Neural cell (in vitro differentiated cells): Measurements from ENCODE around the gene TMEM231. TPM values are rescaled to one million over a fixed set of nuclear protein-coding genes. Genes with fewer than 3 reads are reported as not detected.
"Not testable (repeated sequence)": the region's sequence is repeated elsewhere in the genome, so short reads cannot be mapped to it uniquely, and the experiment has no call there.

Source experiments
- H2AFZ ChIP-seq: fragments of 200-600, 300-800 bp; sonication (generic), shearing (Covaris generic); 2 replicates; pipeline ENCODE4 v1.6.0; 2014; ENCODE audit warnings: low read depth, mild to moderate bottlenecking, antibody characterized with exemption, low read length, moderate library complexity
- H3F3A ChIP-seq: fragments of 200-600 bp; shearing (Covaris generic); 2 replicates; pipeline ENCODE4 v1.6.1; 2016; ENCODE audit warnings: mild to moderate bottlenecking, moderate library complexity, mixed read lengths, antibody characterized with exemption, low read length; ENCODE audit not compliant: insufficient read depth, poor library complexity, severe bottlenecking
- H3K27ac ChIP-seq: fragments of 200-600, 300-800 bp; sonication (generic), shearing (Covaris generic); 2 replicates; pipeline ENCODE4 v1.5.1; 2014; ENCODE audit warnings: mild to moderate bottlenecking, low read length, moderate library complexity
- H3K27me3 ChIP-seq: fragments of 300-800, 200-600 bp; sonication (generic), shearing (Covaris generic); 2 replicates; pipeline ENCODE4 v1.6.0; 2014; ENCODE audit warnings: mild to moderate bottlenecking, low read depth, low read length, moderate library complexity; ENCODE audit not compliant: insufficient read depth
- H3K36me3 ChIP-seq: fragments of 300-800, 200-600 bp; sonication (generic), shearing (Covaris generic); 2 replicates; pipeline ENCODE4 v1.5.1; 2014; ENCODE audit warnings: mild to moderate bottlenecking, antibody characterized with exemption, low read length, moderate library complexity; ENCODE audit not compliant: insufficient read depth
- H3K4me2 ChIP-seq: fragments of 300-800, 200-600 bp; sonication (generic), shearing (Covaris generic); 2 replicates; pipeline ENCODE4 v1.6.0; 2014; ENCODE audit warnings: mild to moderate bottlenecking, low read length
- H3K4me3 ChIP-seq: fragments of 300-800, 200-600 bp; sonication (generic), shearing (Covaris generic); 2 replicates; pipeline ENCODE4 v1.5.1; 2014; ENCODE audit warnings: mild to moderate bottlenecking, low read length, moderate library complexity
- H3K79me2 ChIP-seq: fragments of 200-600 bp; shearing (Covaris generic); replicated peaks from 2 replicates; pipeline ENCODE4 v1.6.0; 2014; ENCODE audit warnings: mild to moderate bottlenecking, low read length, moderate library complexity; ENCODE audit not compliant: insufficient read depth
- H3K9ac ChIP-seq: fragments of 300-800, 200-600 bp; sonication (generic), shearing (Covaris generic); 2 replicates; pipeline ENCODE4 v1.6.1; 2016; ENCODE audit warnings: mild to moderate bottlenecking, low read length, mixed read lengths
- H3K9me2 ChIP-seq: fragments of 200-600 bp; shearing (Covaris generic); 2 replicates; pipeline ENCODE4 v1.6.1; 2016; ENCODE audit warnings: mild to moderate bottlenecking, low read length, mixed read lengths; ENCODE audit not compliant: insufficient read depth
- H3K9me3 ChIP-seq: fragments of 200-600, 300-800 bp; sonication (generic), shearing (Covaris generic); 2 replicates; pipeline ENCODE4 v1.6.1; 2016; ENCODE audit warnings: mild to moderate bottlenecking, mixed run types, low read length, moderate library complexity, mixed read lengths
- H4K20me1 ChIP-seq: fragments of 200-600 bp; shearing (Covaris generic); 2 replicates; pipeline ENCODE4 v1.6.1; 2016; ENCODE audit warnings: mild to moderate bottlenecking, mixed run types; ENCODE audit not compliant: insufficient read depth
- CTCF ChIP-seq: fragments of 450-650 bp; IDR thresholded peaks from 2 replicates; pipeline ENCODE4 v1.5.1; 2014; ENCODE audit warnings: antibody characterized with exemption, mild to moderate bottlenecking, moderate library complexity; ENCODE audit not compliant: poor library complexity, severe bottlenecking
- EP300 ChIP-seq: fragments of 450-650 bp; conservative IDR thresholded peaks from 2 replicates; pipeline ENCODE4 v1.6.1; 2014; ENCODE audit warnings: antibody characterized with exemption, mild to moderate bottlenecking, moderate library complexity; ENCODE audit not compliant: poor library complexity, severe bottlenecking
- EZH2 ChIP-seq: fragments of 200-600, 300-800 bp; shearing (Covaris generic), sonication (generic); IDR thresholded peaks from 2 replicates; pipeline ENCODE4 v1.6.1; 2014; ENCODE audit warnings: antibody characterized with exemption, low read length, borderline replicate concordance, mild to moderate bottlenecking; ENCODE audit not compliant: insufficient read depth, poor library complexity, severe bottlenecking
- MXI1 ChIP-seq: fragments of 450-650 bp; conservative IDR thresholded peaks from 2 replicates; pipeline ENCODE4 v1.6.1; 2014; ENCODE audit warnings: antibody characterized with exemption, mild to moderate bottlenecking; ENCODE audit not compliant: poor library complexity, severe bottlenecking
- POLR2AphosphoS5 ChIP-seq: IDR thresholded peaks from 2 replicates; pipeline ENCODE4 v1.6.1; 2012
- RAD21 ChIP-seq: fragments of 450-650 bp; conservative IDR thresholded peaks from 2 replicates; pipeline ENCODE4 v1.6.1; 2014; ENCODE audit warnings: antibody characterized with exemption, mild to moderate bottlenecking, moderate library complexity
- REST ChIP-seq: IDR thresholded peaks from 2 replicates; pipeline ENCODE4 v1.6.1; 2012; ENCODE audit warnings: borderline replicate concordance
- SMC3 ChIP-seq: fragments of 450-650 bp; conservative IDR thresholded peaks from 2 replicates; pipeline ENCODE4 v1.6.1; 2014; ENCODE audit warnings: antibody characterized with exemption, mild to moderate bottlenecking, moderate library complexity; ENCODE audit not compliant: poor library complexity
- polyA plus RNA-seq: library from polyadenylated mRNA; depleted of rRNA; stranded (reverse); fragments of >200 nt; gene quantifications from 2 replicates; pipeline ENCODE4 v1.2.3, GENCODE V29; 2014

Gene TMEM231
- polyA plus RNA-seq, 1 donor from 2014 or later: 19.6 TPM

- H3K27ac ChIP-seq: no peak overlapping the region
- H3K79me2 ChIP-seq: no peaks in the 10 kb centered on the region
- no peaks in the 10 kb centered on the region for H3K36me3 ChIP-seq
- no peak overlapping the region for H3K9ac ChIP-seq
- no peaks in the 10 kb centered on the region for H4K20me1 ChIP-seq
- no peak overlapping the region for H3K4me3 ChIP-seq
- H2AFZ ChIP-seq: no peak overlapping the region
- H3K27me3 ChIP-seq: no peaks in the 10 kb centered on the region
- TF ChIP-seq CTCF: no peak
- TF ChIP-seq MXI1: no peak
- no peak for TF ChIP-seq REST
- no peak for TF ChIP-seq EP300
- TF ChIP-seq EZH2: no peak
- no peak for TF ChIP-seq SMC3
- no peak for TF ChIP-seq RAD21
- no peak for TF ChIP-seq POLR2AphosphoS5
- no peaks in the 10 kb centered on the region for H3K9me3 ChIP-seq
- no peak overlapping the region for H3K4me2 ChIP-seq
- H3K9me2 ChIP-seq: no peaks in the 10 kb centered on the region
- H3F3A ChIP-seq: no peaks in the 10 kb centered on the region
Measured at GRCh38 chr16:75546293-75546692, 9.8 kb downstream of the TMEM231 start.

- H3K27me3 ChIP-seq, H3K9ac ChIP-seq, H3K79me2 ChIP-seq, H3K4me3 ChIP-seq, H3K27ac ChIP-seq, H4K20me1 ChIP-seq, H3F3A ChIP-seq, H3K9me3 ChIP-seq, H3K4me2 ChIP-seq, H3K36me3 ChIP-seq, H3K9me2 ChIP-seq, H2AFZ ChIP-seq: not testable (repeated sequence)
Measured at GRCh38 chr16:75545879-75546278, 10.2 kb downstream of the TMEM231 start.

- not testable (repeated sequence) for H3K9ac ChIP-seq, H3K4me3 ChIP-seq, H3K79me2 ChIP-seq, H4K20me1 ChIP-seq, H3K9me2 ChIP-seq, H3K27ac ChIP-seq, H2AFZ ChIP-seq, H3K4me2 ChIP-seq, H3K9me3 ChIP-seq, H3K36me3 ChIP-seq, H3F3A ChIP-seq, H3K27me3 ChIP-seq
Measured at GRCh38 chr16:75542462-75542861, 13.6 kb downstream of the TMEM231 start.
